Lower leg skin (tissue), 3 donors: ENCODE results near the gene ST6GALNAC2.

Experiments used
- POLR2A ChIP-seq, 2 donors: fragments of 450-650 bp; IDR thresholded peaks; one replicate each; pipeline ENCODE4 v1.6.1; 2016 to 2017; ENCODE audit warnings: antibody characterized with exemption in 2 of 2, mild to moderate bottlenecking in 1 of 2, moderate library complexity in 1 of 2
- TF ChIP-seq, protein P1 (sequence below), 3 donors: fragments of 450-650 bp; IDR thresholded peaks; one replicate each; pipeline ENCODE4 v1.5.1; 2016; ENCODE audit warnings: antibody characterized with exemption in 3 of 3, mild to moderate bottlenecking in 3 of 3, moderate library complexity in 2 of 3

DNA sequence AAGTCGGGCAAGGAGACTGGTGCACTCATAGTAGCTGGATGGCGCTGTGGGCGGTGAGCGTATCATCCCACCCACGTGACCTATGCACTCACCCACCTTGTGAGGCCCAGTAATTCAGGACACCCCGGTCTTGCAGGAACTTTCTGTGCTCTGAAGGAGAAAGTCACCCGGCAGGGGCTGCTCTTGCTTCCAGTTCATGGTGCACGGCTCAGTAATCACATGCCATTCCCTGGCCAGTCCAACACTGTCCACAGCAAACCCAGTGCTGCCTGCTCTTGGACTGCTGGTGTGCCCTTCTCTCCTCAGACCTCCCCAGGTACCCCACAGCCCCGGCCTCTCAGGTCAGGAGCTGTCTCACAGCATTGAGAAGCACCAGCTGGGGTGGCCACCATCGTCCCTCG lies 68.0 kb downstream of the ST6GALNAC2 start:
- TF ChIP-seq, protein P1, sequence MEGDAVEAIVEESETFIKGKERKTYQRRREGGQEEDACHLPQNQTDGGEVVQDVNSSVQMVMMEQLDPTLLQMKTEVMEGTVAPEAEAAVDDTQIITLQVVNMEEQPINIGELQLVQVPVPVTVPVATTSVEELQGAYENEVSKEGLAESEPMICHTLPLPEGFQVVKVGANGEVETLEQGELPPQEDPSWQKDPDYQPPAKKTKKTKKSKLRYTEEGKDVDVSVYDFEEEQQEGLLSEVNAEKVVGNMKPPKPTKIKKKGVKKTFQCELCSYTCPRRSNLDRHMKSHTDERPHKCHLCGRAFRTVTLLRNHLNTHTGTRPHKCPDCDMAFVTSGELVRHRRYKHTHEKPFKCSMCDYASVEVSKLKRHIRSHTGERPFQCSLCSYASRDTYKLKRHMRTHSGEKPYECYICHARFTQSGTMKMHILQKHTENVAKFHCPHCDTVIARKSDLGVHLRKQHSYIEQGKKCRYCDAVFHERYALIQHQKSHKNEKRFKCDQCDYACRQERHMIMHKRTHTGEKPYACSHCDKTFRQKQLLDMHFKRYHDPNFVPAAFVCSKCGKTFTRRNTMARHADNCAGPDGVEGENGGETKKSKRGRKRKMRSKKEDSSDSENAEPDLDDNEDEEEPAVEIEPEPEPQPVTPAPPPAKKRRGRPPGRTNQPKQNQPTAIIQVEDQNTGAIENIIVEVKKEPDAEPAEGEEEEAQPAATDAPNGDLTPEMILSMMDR (IDR thresholded peaks at IDR 0.05) = no peak
- TF ChIP-seq POLR2A (IDR thresholded peaks at IDR 0.05) = no peak
